GM12872 (cell line): Measurements from ENCODE around the gene CPNE7.

Source experiments
- CTCF ChIP-seq: IDR thresholded peaks from 3 replicates; pipeline ENCODE4 v1.5.1; 2011; ENCODE audit warnings: low read depth, mild to moderate bottlenecking, low read length, moderate library complexity; ENCODE audit not compliant: insufficient read depth

CPNE7 gene

DNA sequence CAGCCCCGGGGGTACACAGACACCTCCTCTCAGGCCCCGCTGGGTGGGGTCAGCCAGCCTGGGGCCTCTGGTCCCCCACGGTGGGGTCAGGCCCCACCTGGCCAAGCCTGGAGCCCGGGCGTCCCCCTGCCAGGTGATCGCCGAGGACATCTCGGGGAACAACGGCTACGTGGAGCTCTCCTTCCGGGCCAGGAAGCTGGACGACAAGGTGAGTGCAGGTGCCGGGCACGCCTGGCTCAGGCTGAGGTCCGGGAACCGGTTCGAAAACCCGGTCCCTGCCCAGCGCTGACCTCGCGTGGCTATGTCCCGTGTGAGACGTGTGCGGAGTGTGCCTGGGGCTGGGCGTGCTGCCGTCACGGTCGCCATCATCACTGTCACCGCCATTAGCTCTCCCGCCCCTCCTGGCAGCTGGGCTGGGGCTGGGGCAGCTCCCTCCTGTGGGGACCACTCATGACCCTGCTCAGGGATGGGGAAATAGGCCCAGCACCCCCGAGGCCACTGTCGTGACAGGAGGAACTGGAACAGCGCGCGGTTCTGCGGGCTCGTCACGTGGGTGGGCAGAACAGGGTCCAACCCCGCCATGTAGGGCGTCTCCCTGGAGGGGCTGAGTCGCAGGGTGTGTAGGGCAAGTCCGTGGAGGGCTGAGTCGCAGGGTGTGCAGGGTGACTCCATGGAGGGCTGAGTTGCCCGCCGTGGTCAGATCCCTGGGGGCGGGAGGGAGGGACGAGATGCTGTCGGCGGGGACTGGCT is 8.5 kb downstream of the CPNE7 start:
- no peak for TF ChIP-seq CTCF

DNA sequence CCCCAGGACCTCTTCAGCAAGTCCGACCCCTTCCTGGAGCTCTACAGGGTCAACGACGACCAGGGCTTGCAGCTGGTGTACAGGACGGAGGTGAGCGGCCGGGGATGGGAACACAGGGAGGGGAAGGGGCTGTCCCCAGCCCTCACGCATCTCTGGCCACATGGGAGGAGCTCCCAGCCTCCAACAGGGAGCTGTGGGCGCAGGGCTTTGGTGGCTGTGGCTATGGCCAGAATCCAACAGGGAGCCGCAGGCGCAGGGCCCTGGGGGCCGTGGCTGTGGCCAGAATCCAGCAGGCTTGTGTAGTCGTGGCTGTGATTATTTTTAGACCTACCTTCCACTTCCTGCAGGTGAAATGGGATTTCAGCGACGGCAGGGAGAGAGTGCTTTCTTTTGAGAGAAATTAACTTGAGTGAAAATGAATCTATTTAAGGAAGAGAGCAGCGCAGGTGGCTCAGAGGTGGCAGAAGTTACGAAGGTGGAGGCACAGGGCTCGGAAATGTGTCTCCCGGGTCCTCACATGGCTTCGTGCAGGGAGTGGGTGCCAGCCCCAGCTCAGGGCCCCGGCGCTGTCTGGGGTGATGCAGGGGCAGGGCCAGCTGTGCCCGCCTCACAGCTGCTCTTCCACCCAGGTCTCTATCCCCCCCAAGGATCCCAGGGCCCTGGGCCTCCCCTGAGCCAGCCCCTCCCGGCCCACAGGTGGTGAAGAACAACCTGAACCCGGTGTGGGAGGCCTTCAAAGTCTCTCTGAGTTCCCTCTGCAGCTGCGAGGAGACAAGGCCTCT is 9.4 kb downstream of the CPNE7 start:
- TF ChIP-seq CTCF = no peak

- TF ChIP-seq CTCF = no peak
These were observed 10.7 kb downstream of the CPNE7 start for GRCh38 chr16:89586218-89586617.

DNA sequence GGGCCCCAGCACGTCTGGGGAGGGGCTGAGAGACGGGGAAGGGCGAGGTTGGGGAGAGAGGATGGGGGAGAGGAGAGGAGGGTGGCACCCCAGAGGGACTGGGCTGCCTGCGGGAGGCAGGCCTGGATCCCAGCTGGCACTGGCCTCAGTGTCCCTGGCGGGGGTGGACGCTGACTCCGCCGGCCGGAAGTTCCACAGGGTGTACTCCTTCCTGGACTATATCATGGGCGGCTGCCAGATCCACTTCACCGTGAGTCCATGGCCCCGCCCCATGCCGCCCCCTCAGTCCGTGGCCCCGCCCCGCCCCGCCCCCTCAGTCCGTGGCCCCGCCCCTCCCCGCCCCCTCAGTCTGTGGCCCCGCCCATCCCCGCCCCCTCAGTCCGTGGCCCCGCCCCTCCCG is 11.3 kb downstream of the CPNE7 start:
- TF ChIP-seq CTCF = no peak

GRCh38 chr16:89588413-89589109 is 13.0 kb downstream of the CPNE7 start:
- TF ChIP-seq CTCF = no peak

- TF ChIP-seq CTCF = no peak
These were observed 13.8 kb downstream of the CPNE7 start for GRCh38 chr16:89589241-89589926.

- TF ChIP-seq CTCF = no peak
These were observed 18.3 kb downstream of the CPNE7 start for GRCh38 chr16:89593841-89594240.
